ENCODE results near the gene TMEM167B. TPM values are rescaled to one million over a fixed set of nuclear protein-coding genes. Genes with fewer than 3 reads are reported as not detected.

The TMEM167B gene
- total RNA-seq, 1 experiment from 2014 or later: 18.1 TPM

DNA sequence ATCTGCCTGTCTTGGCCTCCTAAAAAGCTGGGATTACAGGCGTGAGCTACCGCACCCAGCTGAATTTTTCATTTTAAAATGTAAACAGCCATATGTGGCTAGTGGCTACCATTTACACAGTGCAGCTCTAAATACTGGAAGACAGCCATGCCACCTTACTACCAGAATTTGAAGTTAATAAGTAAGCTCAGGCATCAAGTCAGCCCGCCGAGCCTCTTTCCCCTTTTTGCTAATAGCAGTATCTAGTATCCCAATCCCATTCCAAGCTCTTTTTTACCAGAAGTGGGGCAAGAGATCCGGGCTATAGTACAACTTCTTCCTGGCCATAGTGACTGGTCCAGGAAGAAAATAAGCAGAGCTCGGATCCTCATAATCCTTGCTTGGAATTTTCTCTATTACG is 29.9 kb upstream of the TMEM167B start:
- Histone ChIP-seq H3K27me3 (ENCODE audit: control insufficient read depth, insufficient read depth, low read length) (no peaks in the 10 kb centered on the region), H3K36me3 (ENCODE audit: control insufficient read depth, insufficient read depth, low read length) (peaks cover 7% of the 10 kb centered on the region; the same call in 1 of the 2 replicates), H3K9me3 (ENCODE audit: control insufficient read depth, insufficient read depth, low read depth, low read length) (no peaks in the 10 kb centered on the region), H3K4me1 (ENCODE audit: control insufficient read depth, insufficient read depth, low read length) (no peaks in the 10 kb centered on the region), H3K4me3 (ENCODE audit: low read depth in 2 of 2, low read length in 2 of 2) (no peak overlapping the region), H3K27ac (ENCODE audit: low read length) (no peak overlapping the region)
- TF ChIP-seq, protein P1, sequence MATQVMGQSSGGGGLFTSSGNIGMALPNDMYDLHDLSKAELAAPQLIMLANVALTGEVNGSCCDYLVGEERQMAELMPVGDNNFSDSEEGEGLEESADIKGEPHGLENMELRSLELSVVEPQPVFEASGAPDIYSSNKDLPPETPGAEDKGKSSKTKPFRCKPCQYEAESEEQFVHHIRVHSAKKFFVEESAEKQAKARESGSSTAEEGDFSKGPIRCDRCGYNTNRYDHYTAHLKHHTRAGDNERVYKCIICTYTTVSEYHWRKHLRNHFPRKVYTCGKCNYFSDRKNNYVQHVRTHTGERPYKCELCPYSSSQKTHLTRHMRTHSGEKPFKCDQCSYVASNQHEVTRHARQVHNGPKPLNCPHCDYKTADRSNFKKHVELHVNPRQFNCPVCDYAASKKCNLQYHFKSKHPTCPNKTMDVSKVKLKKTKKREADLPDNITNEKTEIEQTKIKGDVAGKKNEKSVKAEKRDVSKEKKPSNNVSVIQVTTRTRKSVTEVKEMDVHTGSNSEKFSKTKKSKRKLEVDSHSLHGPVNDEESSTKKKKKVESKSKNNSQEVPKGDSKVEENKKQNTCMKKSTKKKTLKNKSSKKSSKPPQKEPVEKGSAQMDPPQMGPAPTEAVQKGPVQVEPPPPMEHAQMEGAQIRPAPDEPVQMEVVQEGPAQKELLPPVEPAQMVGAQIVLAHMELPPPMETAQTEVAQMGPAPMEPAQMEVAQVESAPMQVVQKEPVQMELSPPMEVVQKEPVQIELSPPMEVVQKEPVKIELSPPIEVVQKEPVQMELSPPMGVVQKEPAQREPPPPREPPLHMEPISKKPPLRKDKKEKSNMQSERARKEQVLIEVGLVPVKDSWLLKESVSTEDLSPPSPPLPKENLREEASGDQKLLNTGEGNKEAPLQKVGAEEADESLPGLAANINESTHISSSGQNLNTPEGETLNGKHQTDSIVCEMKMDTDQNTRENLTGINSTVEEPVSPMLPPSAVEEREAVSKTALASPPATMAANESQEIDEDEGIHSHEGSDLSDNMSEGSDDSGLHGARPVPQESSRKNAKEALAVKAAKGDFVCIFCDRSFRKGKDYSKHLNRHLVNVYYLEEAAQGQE (IDR thresholded peaks at IDR 0.05; ENCODE audit: insufficient read depth in 1 of 2, low read depth in 2 of 2, low read length in 1 of 2): no peak
- TF ChIP-seq POLR2AphosphoS5 (IDR thresholded peaks at IDR 0.05; ENCODE audit: low read depth, low read length): no peak
- no peak for TF ChIP-seq SIN3A (IDR thresholded peaks at IDR 0.05; ENCODE audit: borderline replicate concordance, insufficient read depth, low read depth, low read length)
- TF ChIP-seq, protein P2, sequence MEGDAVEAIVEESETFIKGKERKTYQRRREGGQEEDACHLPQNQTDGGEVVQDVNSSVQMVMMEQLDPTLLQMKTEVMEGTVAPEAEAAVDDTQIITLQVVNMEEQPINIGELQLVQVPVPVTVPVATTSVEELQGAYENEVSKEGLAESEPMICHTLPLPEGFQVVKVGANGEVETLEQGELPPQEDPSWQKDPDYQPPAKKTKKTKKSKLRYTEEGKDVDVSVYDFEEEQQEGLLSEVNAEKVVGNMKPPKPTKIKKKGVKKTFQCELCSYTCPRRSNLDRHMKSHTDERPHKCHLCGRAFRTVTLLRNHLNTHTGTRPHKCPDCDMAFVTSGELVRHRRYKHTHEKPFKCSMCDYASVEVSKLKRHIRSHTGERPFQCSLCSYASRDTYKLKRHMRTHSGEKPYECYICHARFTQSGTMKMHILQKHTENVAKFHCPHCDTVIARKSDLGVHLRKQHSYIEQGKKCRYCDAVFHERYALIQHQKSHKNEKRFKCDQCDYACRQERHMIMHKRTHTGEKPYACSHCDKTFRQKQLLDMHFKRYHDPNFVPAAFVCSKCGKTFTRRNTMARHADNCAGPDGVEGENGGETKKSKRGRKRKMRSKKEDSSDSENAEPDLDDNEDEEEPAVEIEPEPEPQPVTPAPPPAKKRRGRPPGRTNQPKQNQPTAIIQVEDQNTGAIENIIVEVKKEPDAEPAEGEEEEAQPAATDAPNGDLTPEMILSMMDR (IDR thresholded peaks at IDR 0.05): no peak
- no peak for TF ChIP-seq TCF7L2 (IDR thresholded peaks at IDR 0.05; ENCODE audit: low read depth, low read length)
- DNase-seq (ENCODE audit: low read depth, low spot score) (no peak), ATAC-seq (no peak)
- CTCF ChIA-PET: no interaction called here
- in situ Hi-C loops (cut with HindIII; ENCODE audit: low pct_unique_long_range_greater_than_20kb, low sequenced_read_pairs) (no loop called here), intact Hi-C loops (cut with micrococcal nuclease; ENCODE audit: unreplicated experiment) (no loop called here)
- POLR2A ChIA-PET: no interaction called here
- no TSS peak for BruUV-seq (replicated peaks)

DNA sequence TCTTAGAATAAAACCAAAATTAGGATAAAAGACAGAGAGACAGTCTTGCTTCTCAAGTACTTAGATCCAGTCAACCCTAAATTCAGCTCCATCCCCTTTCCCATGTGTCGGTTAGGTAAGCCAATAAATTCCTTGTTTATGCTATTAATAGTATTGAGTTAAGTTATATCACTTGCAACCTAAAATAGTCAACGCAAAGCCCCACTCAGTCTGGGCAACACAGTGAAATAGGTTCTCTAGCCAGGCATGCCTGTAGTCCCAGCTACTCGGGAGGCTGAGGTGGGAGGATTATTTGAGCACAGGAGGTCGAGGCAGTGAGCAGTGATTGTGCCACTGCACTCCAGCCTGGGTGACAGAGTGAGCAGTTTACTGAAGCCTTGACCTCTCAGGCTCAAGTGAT is 29.4 kb upstream of the TMEM167B start:
- Histone ChIP-seq H3K4me3 (ENCODE audit: low read depth in 2 of 2, low read length in 2 of 2) (no peak overlapping the region), H3K27ac (ENCODE audit: low read length) (no peak overlapping the region), H3K4me1 (ENCODE audit: control insufficient read depth, insufficient read depth, low read length) (no peaks in the 10 kb centered on the region), H3K9me3 (ENCODE audit: control insufficient read depth, insufficient read depth, low read depth, low read length) (no peaks in the 10 kb centered on the region), H3K36me3 (ENCODE audit: control insufficient read depth, insufficient read depth, low read length) (peaks cover 7% of the 10 kb centered on the region; the same call in 1 of the 2 replicates), H3K27me3 (ENCODE audit: control insufficient read depth, insufficient read depth, low read length) (no peaks in the 10 kb centered on the region)
- in situ Hi-C loops (cut with HindIII; ENCODE audit: low pct_unique_long_range_greater_than_20kb, low sequenced_read_pairs): no loop called here
- BruUV-seq (replicated peaks): no TSS peak
- CTCF ChIA-PET: no interaction called here
- no peak for TF ChIP-seq TCF7L2 (IDR thresholded peaks at IDR 0.05; ENCODE audit: low read depth, low read length)
- TF ChIP-seq, protein P1 (IDR thresholded peaks at IDR 0.05; ENCODE audit: insufficient read depth in 1 of 2, low read depth in 2 of 2, low read length in 1 of 2): no peak
- TF ChIP-seq SIN3A (IDR thresholded peaks at IDR 0.05; ENCODE audit: borderline replicate concordance, insufficient read depth, low read depth, low read length): no peak
- TF ChIP-seq, protein P2 (IDR thresholded peaks at IDR 0.05): no peak
- TF ChIP-seq POLR2AphosphoS5 (IDR thresholded peaks at IDR 0.05; ENCODE audit: low read depth, low read length): no peak
- POLR2A ChIA-PET: no interaction called here
- DNase-seq (ENCODE audit: low read depth, low spot score): no peak
- ATAC-seq: no peak
- intact Hi-C loops (cut with micrococcal nuclease; ENCODE audit: unreplicated experiment): no loop called here
